ENCODE measurements around the gene EID1.

DNA sequence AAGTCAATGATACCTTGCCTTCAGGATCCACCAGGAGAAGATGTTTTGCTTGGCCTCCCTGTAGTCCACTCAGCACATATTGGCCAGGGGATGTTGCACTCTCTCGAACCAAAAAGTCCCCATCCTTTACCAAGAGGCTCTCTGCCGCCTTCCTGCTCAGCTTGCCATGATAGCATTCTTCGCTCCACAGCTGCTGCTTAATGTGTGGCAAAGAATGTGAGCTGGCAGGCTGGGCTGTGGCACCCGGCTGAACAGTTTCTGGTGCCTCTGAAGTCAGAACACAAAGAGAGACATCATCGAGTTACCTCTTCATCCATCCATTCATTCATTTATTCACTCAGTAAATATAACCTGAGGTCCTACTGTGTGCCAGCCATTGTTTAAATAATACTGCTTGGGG lies 43.2 kb upstream of the EID1 start:
- TF ChIP-seq, protein P1, sequence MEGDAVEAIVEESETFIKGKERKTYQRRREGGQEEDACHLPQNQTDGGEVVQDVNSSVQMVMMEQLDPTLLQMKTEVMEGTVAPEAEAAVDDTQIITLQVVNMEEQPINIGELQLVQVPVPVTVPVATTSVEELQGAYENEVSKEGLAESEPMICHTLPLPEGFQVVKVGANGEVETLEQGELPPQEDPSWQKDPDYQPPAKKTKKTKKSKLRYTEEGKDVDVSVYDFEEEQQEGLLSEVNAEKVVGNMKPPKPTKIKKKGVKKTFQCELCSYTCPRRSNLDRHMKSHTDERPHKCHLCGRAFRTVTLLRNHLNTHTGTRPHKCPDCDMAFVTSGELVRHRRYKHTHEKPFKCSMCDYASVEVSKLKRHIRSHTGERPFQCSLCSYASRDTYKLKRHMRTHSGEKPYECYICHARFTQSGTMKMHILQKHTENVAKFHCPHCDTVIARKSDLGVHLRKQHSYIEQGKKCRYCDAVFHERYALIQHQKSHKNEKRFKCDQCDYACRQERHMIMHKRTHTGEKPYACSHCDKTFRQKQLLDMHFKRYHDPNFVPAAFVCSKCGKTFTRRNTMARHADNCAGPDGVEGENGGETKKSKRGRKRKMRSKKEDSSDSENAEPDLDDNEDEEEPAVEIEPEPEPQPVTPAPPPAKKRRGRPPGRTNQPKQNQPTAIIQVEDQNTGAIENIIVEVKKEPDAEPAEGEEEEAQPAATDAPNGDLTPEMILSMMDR (IDR thresholded peaks at IDR 0.05), result no peak
- no peak for TF ChIP-seq POLR2A (IDR thresholded peaks at IDR 0.05)

Measured in esophagus squamous epithelium (tissue), 4 donors.